Erythroblast (primary cell): Measurements from ENCODE around the gene TPRA1.

ENCODE experiments used
- GATA1 ChIP-seq: IDR thresholded peaks from 2 replicates; pipeline ENCODE4 v1.6.1; 2011; ENCODE audit warnings: low read depth, mild to moderate bottlenecking, control low read depth, low read length, moderate library complexity
- POLR2A ChIP-seq: IDR thresholded peaks from 2 replicates; pipeline ENCODE4 v1.6.1; 2011; ENCODE audit warnings: mild to moderate bottlenecking, low read length

DNA sequence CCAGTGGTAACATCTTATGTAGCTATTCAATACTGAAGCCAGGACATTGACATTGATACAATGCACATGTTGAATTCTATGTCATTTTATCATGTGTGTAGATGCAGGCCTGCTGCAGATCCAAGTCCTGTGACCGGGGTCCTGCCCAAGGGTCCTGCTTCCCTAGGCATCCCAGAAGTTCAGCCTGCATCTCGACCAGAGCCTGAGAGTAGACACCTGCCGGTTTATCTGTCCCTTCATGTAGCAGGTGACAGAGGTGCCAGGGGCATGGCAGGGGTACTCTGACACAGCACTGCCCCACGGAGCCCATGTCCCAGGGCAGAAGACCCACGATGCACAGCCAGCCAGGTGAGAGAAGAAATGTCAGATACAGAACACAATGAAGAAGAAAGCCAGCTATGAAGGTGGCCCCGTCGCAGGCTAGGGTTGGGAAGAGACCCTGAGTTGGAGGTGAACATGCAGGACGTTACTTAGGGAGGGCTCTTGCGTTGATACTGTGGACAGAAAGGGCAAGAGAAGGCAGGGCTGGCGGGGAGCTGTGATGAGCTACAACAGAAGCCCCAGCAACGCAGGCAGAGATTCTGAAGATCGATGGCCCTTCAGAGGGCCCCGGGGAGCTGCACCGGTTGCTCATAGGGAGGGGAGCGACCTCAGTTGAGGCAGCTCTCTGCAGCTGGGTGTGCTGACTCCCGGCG lies 51.0 kb downstream of the TPRA1 start:
- TF ChIP-seq POLR2A = no peak
- TF ChIP-seq GATA1 = no peak
